Thyroid gland (tissue), 4 donors: ENCODE measurements around the gene DPF1.

Experiments
- POLR2A ChIP-seq, 2 donors: fragments of 450-650 bp; IDR thresholded peaks; one replicate each; pipeline ENCODE4 v1.6.1; 2017; ENCODE audit warnings: antibody characterized with exemption in 2 of 2, mild to moderate bottlenecking in 2 of 2, moderate library complexity in 1 of 2
- TF ChIP-seq, protein P1 (sequence below), 6 experiments: fragments of 200-600 bp in 3 of 6; fragments of 450-650 bp in 3 of 6; sonication (generic) in 3 of 6; IDR thresholded peaks; one replicate each; pipeline ENCODE4 v1.5.1; 2016 to 2019; ENCODE audit warnings: antibody characterized with exemption in 6 of 6, mild to moderate bottlenecking in 2 of 6, inconsistent platforms in 1 of 6, moderate library complexity in 1 of 6

DNA sequence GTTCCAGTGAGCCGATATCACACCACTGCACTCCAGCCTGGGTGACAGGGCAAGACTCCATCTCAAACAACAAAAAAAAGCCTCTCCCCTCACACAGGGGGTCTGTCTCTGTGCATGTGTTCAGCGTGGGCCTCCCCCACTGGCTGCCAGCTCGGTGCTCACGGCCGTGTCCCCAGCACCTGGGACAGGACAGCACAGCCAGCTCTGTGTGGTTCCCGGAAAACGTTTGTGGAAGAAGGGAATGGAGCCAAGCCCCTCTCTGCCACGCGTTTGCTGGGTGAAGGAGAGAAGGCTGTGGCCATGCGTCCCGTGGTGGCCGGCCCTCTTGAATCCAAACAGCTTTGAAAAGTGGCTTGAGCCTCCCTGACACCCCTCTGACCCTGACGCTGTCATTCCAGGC is 32.3 kb downstream of the DPF1 start:
- TF ChIP-seq, protein P1, sequence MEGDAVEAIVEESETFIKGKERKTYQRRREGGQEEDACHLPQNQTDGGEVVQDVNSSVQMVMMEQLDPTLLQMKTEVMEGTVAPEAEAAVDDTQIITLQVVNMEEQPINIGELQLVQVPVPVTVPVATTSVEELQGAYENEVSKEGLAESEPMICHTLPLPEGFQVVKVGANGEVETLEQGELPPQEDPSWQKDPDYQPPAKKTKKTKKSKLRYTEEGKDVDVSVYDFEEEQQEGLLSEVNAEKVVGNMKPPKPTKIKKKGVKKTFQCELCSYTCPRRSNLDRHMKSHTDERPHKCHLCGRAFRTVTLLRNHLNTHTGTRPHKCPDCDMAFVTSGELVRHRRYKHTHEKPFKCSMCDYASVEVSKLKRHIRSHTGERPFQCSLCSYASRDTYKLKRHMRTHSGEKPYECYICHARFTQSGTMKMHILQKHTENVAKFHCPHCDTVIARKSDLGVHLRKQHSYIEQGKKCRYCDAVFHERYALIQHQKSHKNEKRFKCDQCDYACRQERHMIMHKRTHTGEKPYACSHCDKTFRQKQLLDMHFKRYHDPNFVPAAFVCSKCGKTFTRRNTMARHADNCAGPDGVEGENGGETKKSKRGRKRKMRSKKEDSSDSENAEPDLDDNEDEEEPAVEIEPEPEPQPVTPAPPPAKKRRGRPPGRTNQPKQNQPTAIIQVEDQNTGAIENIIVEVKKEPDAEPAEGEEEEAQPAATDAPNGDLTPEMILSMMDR (IDR thresholded peaks at IDR 0.05): no peak
- TF ChIP-seq POLR2A (IDR thresholded peaks at IDR 0.05): no peak
